Measurements from ENCODE around the gene KDELR3. TPM values are rescaled to one million over a fixed set of nuclear protein-coding genes. Genes with fewer than 3 reads are reported as not detected.

Gene KDELR3
- total RNA-seq (28.6 and 40.2 TPM in 2 replicates), polyA plus RNA-seq (61.3 and 64.2 TPM in 2 replicates), polyA minus RNA-seq (36.3 and 46.6 TPM in 2 replicates), Bru-seq, nascent RNA (percentile 45 among the genes with signal in this experiment), BruChase-seq, experiment 1, labeled RNA remaining after a 6-hour chase (percentile 63 among the genes with signal in this experiment), BruChase-seq, experiment 2, labeled RNA remaining after a 2-hour chase (percentile 52 among the genes with signal in this experiment)
- polyA plus RNA-seq (2011; cell fraction: cytosol; rRNA removed): 43.3 and 51.0 TPM in 2 replicates
- polyA plus RNA-seq (2011; cell fraction: nucleus; rRNA removed): 14.6 and 14.7 TPM in 2 replicates
- 38.8 and 48.6 TPM in 2 replicates for polyA plus RNA-seq (2012)
- polyA minus RNA-seq (2011; cell fraction: cytosol; rRNA and poly(A)+ RNA removed): 6.3 TPM
- 6.4 and 6.6 TPM in 2 replicates for polyA minus RNA-seq (2011; cell fraction: nucleus; rRNA and poly(A)+ RNA removed)
- long read RNA-seq, transcript KDELR3-201 (5 exons, 1,728 nt): major isoform, 131 of 217 reads
- long read RNA-seq, transcript KDELR3-202 (4 exons, 931 nt): minor isoform, 71 of 217 reads
- long read RNA-seq, partial matches to known transcripts: 2 of 217 reads
- long read RNA-seq, other reads (novel, unspliced or antisense): 13 of 217 reads

DNA sequence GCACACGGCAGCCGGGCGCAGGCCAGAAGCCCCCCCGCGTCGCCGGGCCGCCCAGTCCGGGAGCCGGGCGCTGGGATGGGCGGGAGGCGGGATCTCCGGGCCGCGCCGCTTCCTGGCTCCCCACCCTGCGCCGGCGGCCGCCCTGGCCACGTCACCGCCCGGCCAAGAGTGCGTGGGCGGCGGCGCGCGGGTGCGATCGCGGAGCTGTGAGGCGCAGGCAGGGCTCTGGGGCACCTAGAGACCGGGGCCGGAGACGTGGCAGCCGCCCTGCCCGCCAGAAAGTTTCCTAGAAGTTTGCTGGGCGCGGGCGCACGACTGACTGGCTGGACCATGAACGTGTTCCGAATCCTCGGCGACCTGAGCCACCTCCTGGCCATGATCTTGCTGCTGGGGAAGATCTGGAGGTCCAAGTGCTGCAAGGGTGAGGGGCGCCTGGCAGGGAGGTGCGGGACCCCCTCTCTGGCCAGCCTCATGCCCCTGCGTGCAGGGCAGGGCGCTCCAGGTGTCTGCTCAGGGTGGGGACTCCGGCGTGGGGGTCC is at the start of gene KDELR3:
TSS of gene KDELR3 (plus strand) at position 193 of the 539 bp plus-strand sequence. CDS start at position 331, 138 bp downstream.
- no peaks in the 10 kb centered on the region for H3K36me3 ChIP-seq (ENCODE audit: control insufficient read depth in 2 of 2, extremely low read depth in 1 of 2, insufficient read depth in 2 of 2, low read length in 2 of 2)
- no peaks in the 10 kb centered on the region for H4K20me1 ChIP-seq (replicated peaks; ENCODE audit: control insufficient read depth, extremely low read depth, insufficient read depth, low read length)
- H3K27ac ChIP-seq (ENCODE audit: insufficient read depth, low read depth, low read length): peak within 1 kb of the TSS; percentile 55
- peaks cover 2% of the 10 kb centered on the region for H3K79me2 ChIP-seq (ENCODE audit: control insufficient read depth, insufficient read depth, low read length)
- TF ChIP-seq POLR2A (IDR thresholded peaks at IDR 0.05; ENCODE audit: low read depth, low read length) (peak; percentile 76), FOS (IDR thresholded peaks at IDR 0.05; ENCODE audit: borderline replicate concordance, insufficient read depth, low read length) (peak; percentile 6), POLR2AphosphoS5 (IDR thresholded peaks at IDR 0.05; ENCODE audit: insufficient read depth, low read depth, low read length) (peak; percentile 88), JUN (IDR thresholded peaks at IDR 0.05; ENCODE audit: borderline replicate concordance, insufficient read depth, insufficient read length, low read depth) (no peak)
- peaks cover 2% of the 10 kb centered on the region in 2 experiments for H3K27me3 ChIP-seq (ENCODE audit: control insufficient read depth in 2 of 2, insufficient read depth in 2 of 2, low read length in 2 of 2)
- H3K4me1 ChIP-seq (ENCODE audit: control insufficient read depth, extremely low read depth, insufficient read depth, low read length): peaks cover 13% of the 10 kb centered on the region
- H3K9me3 ChIP-seq (replicated peaks; ENCODE audit: control insufficient read depth, insufficient read depth, low read length): no peaks in the 10 kb centered on the region
- H3K9ac ChIP-seq (replicated peaks; ENCODE audit: extremely low read depth, insufficient read depth, low read length): peak within 1 kb of the TSS; percentile 87
- intact Hi-C loops (cut with micrococcal nuclease): no loop called here
- peak within 1 kb of the TSS; percentile 96 for H2AFZ ChIP-seq (ENCODE audit: low read depth, low read length)
- H3K4me3 ChIP-seq (replicated peaks in 1 of 3; ENCODE audit: insufficient read depth in 1 of 3, low read depth in 1 of 3, low read length in 3 of 3): peak within 1 kb of the TSS; percentile 49 to 74 (median 57)
- dilution Hi-C loops (cut with MboI; ENCODE audit: extremely low pct_ligation_motif_present, low sequenced_read_pairs): no loop called here
- no peaks in the 10 kb centered on the region for H3K9me1 ChIP-seq (replicated peaks; ENCODE audit: control insufficient read depth, extremely low read depth, insufficient read depth, low read length)
- FAIRE-seq: peak; percentile 55
- peak within 1 kb of the TSS; percentile 93 for H3K4me2 ChIP-seq (ENCODE audit: insufficient read depth, low read length)
- ChIA-PET POLR2A (no interaction called here), CTCF (interaction anchor here (0.9 to 1.7 kb wide), 4 partner anchors 10 to 416 kb away, joined by 3 to 5 read pairs (median 4); no protein-coding TSS in a partner anchor)
- DNase-seq (ENCODE audit: low read depth, low spot score): peak; percentile 55
- BruUV-seq (replicated peaks): TSS peak; percentile 56

DNA sequence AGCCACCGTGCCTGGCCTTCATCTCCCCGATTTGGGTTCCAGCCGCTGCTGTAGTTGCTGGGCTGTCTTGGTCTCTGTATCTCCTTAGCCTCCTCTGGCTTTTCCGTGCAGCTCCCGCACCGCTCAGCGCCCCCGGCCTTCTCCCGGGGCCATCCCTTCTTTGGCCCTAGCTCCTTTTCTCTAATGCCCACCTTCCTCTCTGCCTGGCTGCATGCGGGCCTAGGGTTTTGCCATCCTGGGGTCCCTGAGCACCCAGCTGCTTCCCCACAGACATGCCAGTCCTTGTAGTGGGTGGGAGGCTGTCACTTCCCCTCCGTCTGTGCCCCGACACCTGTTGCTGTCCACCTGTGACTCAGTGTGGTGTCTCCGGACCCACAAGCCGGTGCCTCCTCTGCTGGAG is 49.3 kb upstream of the KDELR3 start:
- no TSS peak for BruUV-seq (replicated peaks)

More for the DNA sequence above, 49.3 kb upstream of the KDELR3 start:
- no peak for FAIRE-seq
- no peaks in the 10 kb centered on the region for H3K36me3 ChIP-seq (ENCODE audit: control insufficient read depth in 2 of 2, extremely low read depth in 1 of 2, insufficient read depth in 2 of 2, low read length in 2 of 2)
- H3K4me3 ChIP-seq (replicated peaks in 1 of 3; ENCODE audit: insufficient read depth in 1 of 3, low read depth in 1 of 3, low read length in 3 of 3): no peak overlapping the region
- no peaks in the 10 kb centered on the region for H4K20me1 ChIP-seq (replicated peaks; ENCODE audit: control insufficient read depth, extremely low read depth, insufficient read depth, low read length)
- no peaks in the 10 kb centered on the region for H3K4me1 ChIP-seq (ENCODE audit: control insufficient read depth, extremely low read depth, insufficient read depth, low read length)
- no peak overlapping the region for H2AFZ ChIP-seq (ENCODE audit: low read depth, low read length)
- H3K9me1 ChIP-seq (replicated peaks; ENCODE audit: control insufficient read depth, extremely low read depth, insufficient read depth, low read length): no peaks in the 10 kb centered on the region
- intact Hi-C loops (cut with micrococcal nuclease): no loop called here
- no peak overlapping the region for H3K9ac ChIP-seq (replicated peaks; ENCODE audit: extremely low read depth, insufficient read depth, low read length)
- no peaks in the 10 kb centered on the region for H3K9me3 ChIP-seq (replicated peaks; ENCODE audit: control insufficient read depth, insufficient read depth, low read length)
- ChIA-PET POLR2A (no interaction called here), CTCF (no interaction called here)
- no peaks in the 10 kb centered on the region for H3K79me2 ChIP-seq (ENCODE audit: control insufficient read depth, insufficient read depth, low read length)
- H3K4me2 ChIP-seq (ENCODE audit: insufficient read depth, low read length): no peak overlapping the region
- dilution Hi-C loops (cut with MboI; ENCODE audit: extremely low pct_ligation_motif_present, low sequenced_read_pairs): no loop called here
- TF ChIP-seq POLR2A (IDR thresholded peaks at IDR 0.05; ENCODE audit: low read depth, low read length): no peak
- no peak for TF ChIP-seq EZH2 (IDR thresholded peaks at IDR 0.05; ENCODE audit: borderline replicate concordance, low read depth, low read length, severe bottlenecking)
- TF ChIP-seq, protein P1, sequence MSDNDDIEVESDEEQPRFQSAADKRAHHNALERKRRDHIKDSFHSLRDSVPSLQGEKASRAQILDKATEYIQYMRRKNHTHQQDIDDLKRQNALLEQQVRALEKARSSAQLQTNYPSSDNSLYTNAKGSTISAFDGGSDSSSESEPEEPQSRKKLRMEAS (IDR thresholded peaks at IDR 0.05; ENCODE audit: insufficient read depth, insufficient read length): no peak
- TF ChIP-seq MYC (IDR thresholded peaks at IDR 0.05; ENCODE audit: low read depth, low read length): no peak
- no peaks in the 10 kb centered on the region for H3K27me3 ChIP-seq (ENCODE audit: control insufficient read depth in 2 of 2, insufficient read depth in 2 of 2, low read length in 2 of 2)
- no peak for DNase-seq (ENCODE audit: low read depth, low spot score)
- H3K27ac ChIP-seq (ENCODE audit: insufficient read depth, low read depth, low read length): no peak overlapping the region

Measured in endothelial cell of umbilical vein (primary cell).